ENCODE results near the gene ITGA2. TPM values are rescaled to one million over a fixed set of nuclear protein-coding genes. Genes with fewer than 3 reads are reported as not detected.

Gene ITGA2
- total RNA-seq, 2 experiments from 2014 or later, result 0.74 to 0.86 TPM

- H3K27me3 Mint-ChIP-seq, result no peaks in the 10 kb centered on the region
- ChIA-PET CTCF (interaction anchor here (1.0 to 1.2 kb wide), 2 partner anchors 8 to 80 kb away, joined by 3 to 5 read pairs; no protein-coding TSS in a partner anchor), POLR2A (no interaction called here)
- ATAC-seq, result no peak
- H3K4me3 Mint-ChIP-seq, result no peak overlapping the region
- H3K4me1 Mint-ChIP-seq (ENCODE audit: low read depth), result no peaks in the 10 kb centered on the region
- H3K9me3 Mint-ChIP-seq, result peaks cover 3% of the 10 kb centered on the region
- intact Hi-C loops (cut with micrococcal nuclease), result no loop called here
- H3K27ac Mint-ChIP-seq, result no peak overlapping the region
- DNase-seq, result no peak
- TF ChIP-seq CTCF (IDR thresholded peaks at IDR 0.05), result no peak
- no peaks in the 10 kb centered on the region for H3K36me3 Mint-ChIP-seq (ENCODE audit: low read depth)
Observed at GRCh38 chr5:52956014-52956413, 33.1 kb upstream of the ITGA2 start.

- H3K4me3 Mint-ChIP-seq, result no peak overlapping the region
- H3K27me3 Mint-ChIP-seq, result no peaks in the 10 kb centered on the region
- DNase-seq, result no peak
- no peaks in the 10 kb centered on the region for H3K4me1 Mint-ChIP-seq (ENCODE audit: low read depth)
- TF ChIP-seq CTCF (IDR thresholded peaks at IDR 0.05), result no peak
- H3K36me3 Mint-ChIP-seq (ENCODE audit: low read depth), result no peaks in the 10 kb centered on the region
- ATAC-seq, result no peak
- H3K9me3 Mint-ChIP-seq, result peaks cover 3% of the 10 kb centered on the region
- no peak overlapping the region for H3K27ac Mint-ChIP-seq
- POLR2A ChIA-PET, result no interaction called here
- CTCF ChIA-PET, result interaction anchor here (1.0 kb wide), 1 partner anchor 9 kb away, joined by 5 read pairs; no protein-coding TSS in a partner anchor
- intact Hi-C loops (cut with micrococcal nuclease), result no loop called here
Observed at GRCh38 chr5:52956915-52957747, 32.0 kb upstream of the ITGA2 start.

GRCh38 chr5:52961274-52961681 is 27.9 kb upstream of the ITGA2 start:
- Mint-ChIP-seq H3K27me3 (no peaks in the 10 kb centered on the region), H3K4me1 (ENCODE audit: low read depth) (no peaks in the 10 kb centered on the region), H3K36me3 (ENCODE audit: low read depth) (no peaks in the 10 kb centered on the region), H3K9me3 (peaks cover 3% of the 10 kb centered on the region), H3K4me3 (no peak overlapping the region), H3K27ac (no peak overlapping the region)
- no peak for TF ChIP-seq CTCF (IDR thresholded peaks at IDR 0.05)
- CTCF ChIA-PET, result interaction anchor here (1.0 to 5.3 kb wide), 3 partner anchors 12 to 128 kb away, joined by 3 to 27 read pairs (median 3); no protein-coding TSS in a partner anchor
- intact Hi-C loops (cut with micrococcal nuclease), result no loop called here
- POLR2A ChIA-PET, result no interaction called here
- ATAC-seq (no peak), DNase-seq (no peak)

- H3K4me1 Mint-ChIP-seq (ENCODE audit: low read depth), result no peaks in the 10 kb centered on the region
Observed at GRCh38 chr5:52963636-52964035, 25.5 kb upstream of the ITGA2 start.

More at GRCh38 chr5:52963636-52964035, 25.5 kb upstream of the ITGA2 start:
- DNase-seq (no peak), ATAC-seq (no peak)
- no peak for TF ChIP-seq CTCF (IDR thresholded peaks at IDR 0.05)
- Mint-ChIP-seq H3K27ac (no peak overlapping the region), H3K27me3 (peaks cover 2% of the 10 kb centered on the region), H3K36me3 (ENCODE audit: low read depth) (no peaks in the 10 kb centered on the region), H3K9me3 (peaks cover 3% of the 10 kb centered on the region), H3K4me3 (no peak overlapping the region)
- intact Hi-C loops (cut with micrococcal nuclease), result no loop called here
- ChIA-PET CTCF (interaction anchor here (5.3 kb wide), 1 partner anchor 14 kb away, joined by 27 read pairs; no protein-coding TSS in a partner anchor), POLR2A (no interaction called here)

All from activated CD8-positive, alpha-beta T cell treated with anti-CD3 and anti-CD28 coated beads for 36 hours (primary cell).